ENCODE data around the gene NPW. TPM values are rescaled to one million over a fixed set of nuclear protein-coding genes. Genes with fewer than 3 reads are reported as not detected.

Gene NPW
- total and polyA plus RNA-seq, 9 of the 15 experiments (the other 6 are each of a cell fraction or from before 2014, with no cell fraction given) = 0.14 to 4.0 (median 2.6) TPM; not detected in 4

DNA sequence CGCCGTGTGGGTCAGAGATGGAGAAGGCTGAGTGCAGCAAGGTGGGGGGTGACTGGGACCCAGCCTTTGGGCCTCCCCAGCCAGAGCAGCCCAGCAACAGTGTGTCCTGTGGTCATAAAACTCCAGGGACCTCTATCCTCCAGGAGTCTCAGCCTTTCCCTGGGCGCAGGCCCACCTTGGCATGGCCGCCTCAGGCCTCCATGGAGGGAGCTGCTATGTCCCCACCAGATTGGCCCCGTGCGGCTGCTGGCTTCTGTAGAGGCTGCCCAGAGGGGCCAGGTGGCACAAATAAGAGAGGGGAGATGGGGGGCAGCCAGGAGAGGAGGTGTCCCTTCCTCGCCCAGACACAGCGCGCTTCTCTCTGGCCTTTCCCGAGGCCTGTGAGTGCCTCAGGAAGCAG is 32.4 kb upstream of the NPW start (continued):
- TF ChIP-seq, protein P1, sequence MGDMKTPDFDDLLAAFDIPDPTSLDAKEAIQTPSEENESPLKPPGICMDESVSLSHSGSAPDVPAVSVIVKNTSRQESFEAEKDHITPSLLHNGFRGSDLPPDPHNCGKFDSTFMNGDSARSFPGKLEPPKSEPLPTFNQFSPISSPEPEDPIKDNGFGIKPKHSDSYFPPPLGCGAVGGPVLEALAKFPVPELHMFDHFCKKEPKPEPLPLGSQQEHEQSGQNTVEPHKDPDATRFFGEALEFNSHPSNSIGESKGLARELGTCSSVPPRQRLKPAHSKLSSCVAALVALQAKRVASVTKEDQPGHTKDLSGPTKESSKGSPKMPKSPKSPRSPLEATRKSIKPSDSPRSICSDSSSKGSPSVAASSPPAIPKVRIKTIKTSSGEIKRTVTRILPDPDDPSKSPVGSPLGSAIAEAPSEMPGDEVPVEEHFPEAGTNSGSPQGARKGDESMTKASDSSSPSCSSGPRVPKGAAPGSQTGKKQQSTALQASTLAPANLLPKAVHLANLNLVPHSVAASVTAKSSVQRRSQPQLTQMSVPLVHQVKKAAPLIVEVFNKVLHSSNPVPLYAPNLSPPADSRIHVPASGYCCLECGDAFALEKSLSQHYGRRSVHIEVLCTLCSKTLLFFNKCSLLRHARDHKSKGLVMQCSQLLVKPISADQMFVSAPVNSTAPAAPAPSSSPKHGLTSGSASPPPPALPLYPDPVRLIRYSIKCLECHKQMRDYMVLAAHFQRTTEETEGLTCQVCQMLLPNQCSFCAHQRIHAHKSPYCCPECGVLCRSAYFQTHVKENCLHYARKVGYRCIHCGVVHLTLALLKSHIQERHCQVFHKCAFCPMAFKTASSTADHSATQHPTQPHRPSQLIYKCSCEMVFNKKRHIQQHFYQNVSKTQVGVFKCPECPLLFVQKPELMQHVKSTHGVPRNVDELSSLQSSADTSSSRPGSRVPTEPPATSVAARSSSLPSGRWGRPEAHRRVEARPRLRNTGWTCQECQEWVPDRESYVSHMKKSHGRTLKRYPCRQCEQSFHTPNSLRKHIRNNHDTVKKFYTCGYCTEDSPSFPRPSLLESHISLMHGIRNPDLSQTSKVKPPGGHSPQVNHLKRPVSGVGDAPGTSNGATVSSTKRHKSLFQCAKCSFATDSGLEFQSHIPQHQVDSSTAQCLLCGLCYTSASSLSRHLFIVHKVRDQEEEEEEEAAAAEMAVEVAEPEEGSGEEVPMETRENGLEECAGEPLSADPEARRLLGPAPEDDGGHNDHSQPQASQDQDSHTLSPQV (IDR thresholded peaks at IDR 0.05) = no peak
- TF ChIP-seq RBFOX2 (IDR thresholded peaks at IDR 0.05; ENCODE audit: low read depth, low read length) (peak; percentile 40; the same call in 1 of the 2 replicates), LCOR (CRISPR knock-in tag; IDR thresholded peaks at IDR 0.05) (no peak), CHD2 (IDR thresholded peaks at IDR 0.05; ENCODE audit: low read depth, low read length) (no peak)

DNA sequence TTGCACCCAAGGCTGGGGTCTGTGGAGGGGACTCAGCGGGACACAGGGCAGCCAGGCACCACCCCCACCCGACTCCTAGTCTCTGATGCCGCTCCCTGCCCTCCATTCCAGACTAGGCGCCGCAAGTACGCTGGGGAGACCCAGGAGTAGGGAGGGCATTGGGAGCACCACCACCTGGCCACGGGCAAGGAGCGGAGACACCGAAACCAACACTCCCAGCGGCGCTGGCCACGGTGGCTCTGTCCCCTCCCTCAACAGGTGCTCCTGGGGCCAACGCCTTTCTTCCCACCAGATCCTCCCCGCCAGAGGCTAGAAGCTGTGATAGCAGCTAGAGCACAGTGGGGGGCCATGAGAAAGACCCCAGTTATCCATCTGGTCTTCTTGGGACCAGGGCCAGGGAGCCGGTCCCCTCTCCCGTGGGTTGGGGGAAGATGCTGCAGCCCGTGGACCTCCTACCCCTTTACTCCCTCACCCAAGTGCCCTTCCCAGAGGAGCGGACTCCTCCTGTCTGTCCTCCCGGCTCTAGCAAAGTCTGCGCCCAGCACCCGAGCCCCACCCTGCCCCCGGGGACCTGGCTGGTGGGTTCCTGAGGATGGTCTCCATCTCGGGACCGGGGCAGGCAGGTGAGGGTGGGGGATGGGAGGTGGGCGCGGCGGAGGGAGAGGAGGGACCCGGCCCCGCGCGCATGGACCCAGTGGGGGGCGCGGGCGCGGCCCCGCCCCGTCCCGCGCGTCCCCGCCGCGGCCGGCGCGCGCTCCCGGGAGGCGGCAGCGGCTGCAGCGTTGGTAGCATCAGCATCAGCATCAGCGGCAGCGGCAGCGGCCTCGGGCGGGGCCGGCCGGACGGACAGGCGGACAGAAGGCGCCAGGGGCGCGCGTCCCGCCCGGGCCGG is 30.1 kb upstream of the NPW start, which contains the start of gene SYNGR3:
Gene SYNGR3, plus strand, starts transcription at position 762 of the 892 bp plus-strand sequence. CDS start 133 bp downstream, outside the sequence.
- BruUV-seq (replicated peaks) = no TSS peak
- 32% methylated on average over 29 of the region's 67 CpGs for WGBS (ENCODE audit: insufficient coverage, low coverage, missing lambda C conversion rate)
- Histone ChIP-seq H3K9me1 (ENCODE audit: control insufficient read depth, insufficient read depth, low read length) (no peaks in the 10 kb centered on the region), H3K36me3 (ENCODE audit: control insufficient read depth, insufficient read depth, low read length) (peaks cover 26% of the 10 kb centered on the region; the same call in 1 of the 3 replicates), H3K4me3 (peak within 1 kb of the TSS; percentile 38), H3K27me3 (ENCODE audit: control insufficient read depth in 2 of 2, insufficient read depth in 2 of 2, low read length in 2 of 2) (no peaks in the 10 kb centered on the region), H3K4me2 (ENCODE audit: insufficient read depth, low read length) (peak within 1 kb of the TSS; percentile 72), H3K27ac (ENCODE audit: extremely low read depth, low read depth, low read length) (peak within 1 kb of the TSS; percentile 76), H4K20me1 (replicated peaks; ENCODE audit: control insufficient read depth, insufficient read depth, low read length) (no peaks in the 10 kb centered on the region), H3K4me1 (replicated peaks in 1 of 2; ENCODE audit: control insufficient read depth in 2 of 2, insufficient read depth in 2 of 2, low read length in 2 of 2) (peaks cover 35 to 79% of the 10 kb centered on the region in 2 experiments), H3K79me2 (ENCODE audit: control insufficient read depth, insufficient read depth, low read length) (peaks cover 36% of the 10 kb centered on the region), H2AFZ (ENCODE audit: low read depth, low read length) (peak within 1 kb of the TSS; percentile 83), H3K9ac (ENCODE audit: insufficient read depth in 1 of 2, low read depth in 2 of 2, low read length in 2 of 2) (peak within 1 kb of the TSS; percentile 63 to 87; a peak in 3 of 4 replicates), H3K9me3 (replicated peaks; ENCODE audit: control insufficient read depth, insufficient read depth, low read depth, low read length) (no peaks in the 10 kb centered on the region)
- DNase-seq (ENCODE audit: extremely low read depth in 1 of 4, low spot score in 3 of 4) = peak in 3 of 4 experiments; percentile 47 to 67 (median 52)
- no peak for FAIRE-seq
- ChIA-PET POLR2A (interaction anchor here (1.5 to 10.2 kb wide), 2 partner anchors 11 to 23 kb away, joined by 4 to 103 read pairs; partner anchors contain the start of genes RNF151 and RPS2), CTCF (ENCODE audit: low intra/inter-chr PET ratio) (no interaction called here)
- intact Hi-C loops (cut with micrococcal nuclease) = no loop called here
- in situ Hi-C loops (cut with MboI) = no loop called here
- ATAC-seq = peak; percentile 17
- TF ChIP-seq, protein P2, sequence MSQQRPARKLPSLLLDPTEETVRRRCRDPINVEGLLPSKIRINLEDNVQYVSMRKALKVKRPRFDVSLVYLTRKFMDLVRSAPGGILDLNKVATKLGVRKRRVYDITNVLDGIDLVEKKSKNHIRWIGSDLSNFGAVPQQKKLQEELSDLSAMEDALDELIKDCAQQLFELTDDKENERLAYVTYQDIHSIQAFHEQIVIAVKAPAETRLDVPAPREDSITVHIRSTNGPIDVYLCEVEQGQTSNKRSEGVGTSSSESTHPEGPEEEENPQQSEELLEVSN (IDR thresholded peaks at IDR 0.05; ENCODE audit: borderline replicate concordance in 1 of 2, extremely low read depth in 1 of 2, insufficient read depth in 1 of 2, insufficient read length in 1 of 2, low read depth in 1 of 2, low read length in 1 of 2, poor library complexity in 1 of 2, severe bottlenecking in 1 of 2) = peak in 1 of 2 experiments; percentile 58
- no peak for TF ChIP-seq FOXM1 (IDR thresholded peaks at IDR 0.05; ENCODE audit: low read depth)
- no peak for TF ChIP-seq FOXM1 (CRISPR knock-in tag; IDR thresholded peaks at IDR 0.05; ENCODE audit: low read depth)
- TF ChIP-seq, protein P3, sequence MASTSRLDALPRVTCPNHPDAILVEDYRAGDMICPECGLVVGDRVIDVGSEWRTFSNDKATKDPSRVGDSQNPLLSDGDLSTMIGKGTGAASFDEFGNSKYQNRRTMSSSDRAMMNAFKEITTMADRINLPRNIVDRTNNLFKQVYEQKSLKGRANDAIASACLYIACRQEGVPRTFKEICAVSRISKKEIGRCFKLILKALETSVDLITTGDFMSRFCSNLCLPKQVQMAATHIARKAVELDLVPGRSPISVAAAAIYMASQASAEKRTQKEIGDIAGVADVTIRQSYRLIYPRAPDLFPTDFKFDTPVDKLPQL (IDR thresholded peaks at IDR 0.05; ENCODE audit: extremely low read depth, insufficient read length) = no peak
- no peak for TF ChIP-seq HDAC6 (IDR thresholded peaks at IDR 0.05; ENCODE audit: low read depth, low read length)
- TF ChIP-seq ZNF12 (CRISPR knock-in tag; IDR thresholded peaks at IDR 0.05) = no peak
- TF ChIP-seq TAF7 (tag; IDR thresholded peaks at IDR 0.05) = no peak
- TF ChIP-seq ZNF445 (CRISPR knock-in tag; IDR thresholded peaks at IDR 0.05; ENCODE audit: low read depth) = no peak
- no peak for TF ChIP-seq RHOXF2B (CRISPR knock-in tag; conservative IDR thresholded peaks at IDR 0.05)
- TF ChIP-seq ZNF253 (CRISPR knock-in tag; conservative IDR thresholded peaks at IDR 0.05) = no peak

Measured in K562 (cell line).